OCI-LY3 (cell line): Measurements from ENCODE around the gene GFRA4.

Experiments
- H2AFZ ChIP-seq: fragments of 200-600, 300-600 bp; shearing (Covaris generic); 2 replicates; pipeline ENCODE4 v1.6.0; 2014; ENCODE audit warnings: antibody characterized with exemption, low read depth, low read length
- H3K27ac ChIP-seq: fragments of 200-600, 300-600 bp; sonication (generic); 2 replicates; pipeline ENCODE4 v1.5.1; 2014; ENCODE audit warnings: mild to moderate bottlenecking, low read length, moderate library complexity, mixed read lengths
- H3K27me3 ChIP-seq: fragments of 200-600, 300-600 bp; sonication (generic); 2 replicates; pipeline ENCODE4 v1.6.1; 2014; ENCODE audit warnings: low read depth, low read length, mixed read lengths
- H3K36me3 ChIP-seq: fragments of 200-600, 300-600 bp; sonication (generic); replicated peaks from 2 replicates; pipeline ENCODE3; 2014; ENCODE audit warnings: low read depth, low read length, mixed read lengths
- H3K4me1 ChIP-seq: fragments of 300-600, 200-600 bp; sonication (generic); 2 replicates; pipeline ENCODE4 v1.6.1; 2014; ENCODE audit warnings: low read length, mixed read lengths
- H3K4me2 ChIP-seq: fragments of 200-600, 300-600 bp; sonication (generic); 2 replicates; pipeline ENCODE4 v1.6.1; 2014; ENCODE audit warnings: low read length, mixed read lengths
- H3K4me3 ChIP-seq: fragments of 300-600, 200-600 bp; sonication (generic); 2 replicates; pipeline ENCODE4 v1.5.1; 2014; ENCODE audit warnings: antibody characterized with exemption, mild to moderate bottlenecking, low read length, moderate library complexity
- H3K79me2 ChIP-seq: fragments of 300-600, 200-600 bp; shearing (Covaris generic); 2 replicates; pipeline ENCODE4 v1.6.1; 2014; ENCODE audit warnings: mild to moderate bottlenecking, low read length, mixed read lengths
- H3K9ac ChIP-seq: fragments of 300-600, 200-600 bp; shearing (Covaris generic); 2 replicates; pipeline ENCODE4 v1.6.0; 2014; ENCODE audit warnings: mild to moderate bottlenecking, low read length, moderate library complexity
- H3K9me3 ChIP-seq: fragments of 200-600, 300-600 bp; shearing (Covaris generic); 2 replicates; pipeline ENCODE4 v1.6.1; 2014; ENCODE audit warnings: low read length, mixed read lengths; ENCODE audit not compliant: insufficient read depth
- H4K20me1 ChIP-seq: fragments of 200-600, 300-600 bp; sonication (generic); 2 replicates; pipeline ENCODE4 v1.6.1; 2016; ENCODE audit warnings: low read length, mixed read lengths; ENCODE audit not compliant: insufficient read depth
- EZH2phosphoT487 ChIP-seq: fragments of 200-600 bp; shearing (Covaris generic); IDR thresholded peaks from 2 replicates; pipeline ENCODE4 v1.6.1; 2018; ENCODE audit warnings: antibody characterized with exemption, mixed run types, low read depth
- TF ChIP-seq, protein P1 (sequence below): fragments of 200-600, 300-600 bp; sonication (generic); IDR thresholded peaks from 2 replicates; pipeline ENCODE4 v1.5.1; 2014; ENCODE audit warnings: antibody characterized with exemption, low read length, low read depth

The GFRA4 gene

DNA sequence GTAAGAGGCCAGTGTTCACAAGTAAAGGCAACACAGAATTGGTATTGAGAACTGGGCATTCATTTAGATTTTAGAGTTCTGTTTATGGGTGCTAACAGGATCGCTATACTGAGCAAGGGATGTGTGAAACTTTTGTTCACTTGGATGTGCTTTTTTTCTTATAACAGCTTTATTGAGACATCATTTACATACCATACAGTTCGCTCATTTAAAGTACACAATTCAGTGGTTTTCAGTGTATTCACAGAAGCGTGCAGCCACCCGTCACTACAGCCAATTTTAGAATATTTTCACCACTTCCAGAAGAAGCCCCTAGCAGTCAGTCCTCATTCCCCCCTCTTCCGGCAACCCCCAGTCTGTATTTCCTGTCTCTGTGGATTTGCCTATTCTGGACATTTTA is 48.7 kb downstream of the GFRA4 start:
- no peaks in the 10 kb centered on the region for H3K36me3 ChIP-seq
- H3K4me1 ChIP-seq = no peaks in the 10 kb centered on the region
- no peak overlapping the region for H2AFZ ChIP-seq
- no peaks in the 10 kb centered on the region for H3K9me3 ChIP-seq
- H3K9ac ChIP-seq = no peak overlapping the region
- H4K20me1 ChIP-seq = no peaks in the 10 kb centered on the region
- no peak overlapping the region for H3K4me3 ChIP-seq
- no peak overlapping the region for H3K27ac ChIP-seq
- H3K79me2 ChIP-seq = no peaks in the 10 kb centered on the region
- H3K4me2 ChIP-seq = no peak overlapping the region
- H3K27me3 ChIP-seq = no peaks in the 10 kb centered on the region
- TF ChIP-seq, protein P1, sequence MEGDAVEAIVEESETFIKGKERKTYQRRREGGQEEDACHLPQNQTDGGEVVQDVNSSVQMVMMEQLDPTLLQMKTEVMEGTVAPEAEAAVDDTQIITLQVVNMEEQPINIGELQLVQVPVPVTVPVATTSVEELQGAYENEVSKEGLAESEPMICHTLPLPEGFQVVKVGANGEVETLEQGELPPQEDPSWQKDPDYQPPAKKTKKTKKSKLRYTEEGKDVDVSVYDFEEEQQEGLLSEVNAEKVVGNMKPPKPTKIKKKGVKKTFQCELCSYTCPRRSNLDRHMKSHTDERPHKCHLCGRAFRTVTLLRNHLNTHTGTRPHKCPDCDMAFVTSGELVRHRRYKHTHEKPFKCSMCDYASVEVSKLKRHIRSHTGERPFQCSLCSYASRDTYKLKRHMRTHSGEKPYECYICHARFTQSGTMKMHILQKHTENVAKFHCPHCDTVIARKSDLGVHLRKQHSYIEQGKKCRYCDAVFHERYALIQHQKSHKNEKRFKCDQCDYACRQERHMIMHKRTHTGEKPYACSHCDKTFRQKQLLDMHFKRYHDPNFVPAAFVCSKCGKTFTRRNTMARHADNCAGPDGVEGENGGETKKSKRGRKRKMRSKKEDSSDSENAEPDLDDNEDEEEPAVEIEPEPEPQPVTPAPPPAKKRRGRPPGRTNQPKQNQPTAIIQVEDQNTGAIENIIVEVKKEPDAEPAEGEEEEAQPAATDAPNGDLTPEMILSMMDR = no peak

DNA sequence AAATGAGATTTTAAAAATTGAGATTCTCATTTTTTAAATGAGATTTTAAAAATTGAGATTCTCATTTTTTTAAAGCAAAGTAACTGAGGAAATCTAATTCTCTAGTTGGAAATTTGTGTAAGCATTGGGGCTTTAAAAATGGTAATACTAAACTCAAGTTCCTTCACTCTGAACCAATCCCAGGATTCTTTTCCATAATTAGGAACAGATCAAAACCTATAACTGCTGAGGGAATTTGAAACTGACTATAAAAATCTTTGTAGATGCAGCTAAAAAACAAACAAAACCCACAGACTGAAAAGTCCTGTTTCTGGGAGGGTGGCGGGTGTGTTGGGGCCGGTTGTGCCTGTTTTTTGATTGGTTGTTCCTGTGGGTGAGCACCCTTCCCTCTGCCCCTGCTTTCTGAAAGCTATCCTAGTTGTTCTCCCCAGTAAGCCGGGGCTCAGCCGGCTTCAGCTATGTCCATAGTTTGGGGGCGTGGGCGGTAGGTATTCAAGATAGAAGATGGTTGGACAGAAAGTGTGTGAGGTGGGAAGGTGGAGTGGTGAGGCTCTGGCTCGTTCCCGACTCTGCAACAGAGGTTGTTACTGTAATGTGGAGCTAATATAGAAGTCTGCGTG is 49.3 kb downstream of the GFRA4 start:
- TF ChIP-seq, protein P1 = no peak
- no peak for TF ChIP-seq EZH2phosphoT487
- H3K27ac ChIP-seq = no peak overlapping the region
- H3K9me3 ChIP-seq = no peaks in the 10 kb centered on the region
- no peak overlapping the region for H3K9ac ChIP-seq
- no peaks in the 10 kb centered on the region for H3K36me3 ChIP-seq
- H4K20me1 ChIP-seq = no peaks in the 10 kb centered on the region
- H3K4me2 ChIP-seq = no peak overlapping the region
- H3K4me3 ChIP-seq = no peak overlapping the region
- no peaks in the 10 kb centered on the region for H3K4me1 ChIP-seq
- H2AFZ ChIP-seq = no peak overlapping the region
- H3K79me2 ChIP-seq = no peaks in the 10 kb centered on the region
- H3K27me3 ChIP-seq = no peaks in the 10 kb centered on the region

DNA sequence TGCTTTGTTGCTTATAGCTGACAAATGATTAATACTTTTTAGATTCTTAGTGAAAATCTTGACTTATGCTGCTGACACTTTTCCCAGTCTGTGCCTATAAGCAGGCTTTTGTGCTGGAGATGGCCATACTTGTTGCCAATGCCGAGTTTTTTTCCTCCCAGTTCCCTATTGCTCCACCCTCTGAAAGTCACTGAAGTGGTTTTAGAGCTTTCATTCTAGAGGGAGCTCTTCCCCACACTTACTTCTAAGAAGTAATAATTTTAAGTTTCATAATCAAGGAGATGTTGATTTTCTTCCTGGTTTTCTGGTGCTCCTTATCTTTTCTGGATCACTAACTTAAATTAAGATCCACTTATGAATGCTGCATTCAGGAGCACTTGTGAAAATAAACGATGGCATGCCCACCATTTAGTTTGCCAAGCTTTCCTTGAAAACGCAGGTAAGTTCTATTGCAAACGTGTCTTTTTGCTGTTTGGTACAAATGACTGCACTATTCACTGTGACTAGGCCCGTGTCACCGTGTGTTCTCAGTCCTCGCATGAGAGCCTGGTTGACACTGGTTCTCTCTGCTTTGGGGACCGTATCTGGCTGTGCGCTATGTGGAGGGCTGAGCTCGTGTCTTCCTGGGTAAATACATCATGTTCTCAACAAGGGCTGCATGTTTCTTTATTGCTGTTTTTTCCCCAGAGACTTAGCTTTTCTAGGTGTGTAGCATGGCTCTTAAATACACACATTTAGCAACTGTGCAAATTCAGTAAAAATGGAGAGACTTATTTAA is 50.2 kb downstream of the GFRA4 start:
- Histone ChIP-seq H3K9ac (no peak overlapping the region), H3K4me1 (no peaks in the 10 kb centered on the region), H4K20me1 (no peaks in the 10 kb centered on the region), H2AFZ (no peak overlapping the region), H3K9me3 (no peaks in the 10 kb centered on the region), H3K27me3 (no peaks in the 10 kb centered on the region), H3K27ac (no peak overlapping the region), H3K4me2 (no peak overlapping the region), H3K4me3 (no peak overlapping the region), H3K36me3 (no peaks in the 10 kb centered on the region), H3K79me2 (no peaks in the 10 kb centered on the region)
- no peak for TF ChIP-seq EZH2phosphoT487
- TF ChIP-seq, protein P1 = peak; percentile 45

DNA sequence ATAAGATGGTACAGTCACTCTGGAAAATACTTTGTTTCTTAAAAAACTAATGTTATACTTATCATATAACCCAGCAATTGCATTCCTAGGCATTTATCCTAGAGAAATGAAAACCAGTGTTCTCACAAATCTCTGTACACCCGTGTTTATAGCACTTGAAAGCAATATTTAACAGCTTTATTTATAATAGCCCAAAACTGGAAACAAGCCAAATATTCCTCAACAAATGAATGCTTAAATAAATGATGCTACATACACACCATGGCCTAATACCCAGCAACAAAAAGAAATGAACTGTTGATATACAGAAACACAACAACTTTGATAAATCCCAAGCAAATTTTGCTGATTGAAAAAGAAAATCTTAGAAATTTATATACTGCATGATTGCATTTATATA is 51.3 kb downstream of the GFRA4 start:
- no peak overlapping the region for H3K4me3 ChIP-seq
- no peaks in the 10 kb centered on the region for H3K9me3 ChIP-seq
- H3K27me3 ChIP-seq = no peaks in the 10 kb centered on the region
- no peak overlapping the region for H3K4me2 ChIP-seq
- H3K4me1 ChIP-seq = no peaks in the 10 kb centered on the region
- no peaks in the 10 kb centered on the region for H3K79me2 ChIP-seq
- TF ChIP-seq, protein P1 = no peak
- TF ChIP-seq EZH2phosphoT487 = no peak
- H3K9ac ChIP-seq = no peak overlapping the region
- H3K27ac ChIP-seq = no peak overlapping the region
- no peak overlapping the region for H2AFZ ChIP-seq
- no peaks in the 10 kb centered on the region for H3K36me3 ChIP-seq
- no peaks in the 10 kb centered on the region for H4K20me1 ChIP-seq
